Midbrain (tissue), 1 donor: ENCODE results near the gene HUS1B.
A peak's percentile ranks its signal among the peaks of the same experiment; 100 is the strongest.
"Not testable (repeated sequence)": the region's sequence is repeated elsewhere in the genome, so short reads cannot be mapped to it uniquely, and the experiment has no call there.

Experiments used
- DNase-seq: peaks from one replicate; lab custom pipeline; 2025; lab: John Stamatoyannopoulos, UW

Gene HUS1B

GRCh38 chr6:656460-657252, at the start of gene HUS1B:
Gene HUS1B (minus strand): TSS chr6:657100. CDS start chr6:656944, 156 bp downstream.
- DNase-seq = no peak

- DNase-seq = no peak
Observed at GRCh38 chr6:706146-706545, 49.2 kb upstream of the HUS1B start.

DNA sequence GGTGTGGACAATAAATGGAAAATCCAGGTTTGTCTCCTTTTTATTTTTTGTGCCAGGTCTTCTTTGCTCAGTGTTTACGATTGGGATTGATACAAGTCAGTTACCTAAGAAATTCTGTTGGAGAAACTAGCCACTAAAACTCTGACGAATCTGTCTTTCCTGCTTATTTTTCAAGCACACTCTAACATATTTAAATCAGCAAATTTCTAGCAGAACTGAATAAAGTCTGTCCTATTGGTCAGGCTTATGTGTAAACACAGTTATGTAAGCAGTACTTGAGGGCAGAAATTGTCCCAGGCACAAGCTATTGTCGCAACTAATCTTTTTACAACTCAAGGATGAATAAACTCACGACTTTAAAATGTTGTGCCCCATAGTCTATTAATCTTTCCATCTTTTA, 48.1 kb upstream of the HUS1B start:
- DNase-seq = no peak

DNA sequence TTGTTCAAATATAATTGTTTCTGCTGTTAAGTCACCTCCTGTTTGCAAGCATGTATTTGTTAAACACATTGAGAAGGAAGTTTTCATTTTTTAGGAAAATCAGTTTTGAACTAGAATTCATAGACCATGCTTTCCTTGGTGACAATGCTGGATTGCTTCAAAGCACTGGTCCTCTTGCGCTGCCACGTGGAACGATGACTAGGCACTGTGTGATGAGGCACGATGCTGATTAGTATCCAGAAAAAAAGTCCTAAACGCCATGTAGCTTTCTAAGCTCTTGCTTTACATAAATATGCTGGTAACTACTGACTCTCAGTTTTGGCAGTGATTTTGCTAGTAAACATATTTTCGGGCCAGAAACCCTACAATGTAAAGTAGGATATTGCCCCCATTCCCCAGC, 47.1 kb upstream of the HUS1B start:
- DNase-seq = no peak

DNA sequence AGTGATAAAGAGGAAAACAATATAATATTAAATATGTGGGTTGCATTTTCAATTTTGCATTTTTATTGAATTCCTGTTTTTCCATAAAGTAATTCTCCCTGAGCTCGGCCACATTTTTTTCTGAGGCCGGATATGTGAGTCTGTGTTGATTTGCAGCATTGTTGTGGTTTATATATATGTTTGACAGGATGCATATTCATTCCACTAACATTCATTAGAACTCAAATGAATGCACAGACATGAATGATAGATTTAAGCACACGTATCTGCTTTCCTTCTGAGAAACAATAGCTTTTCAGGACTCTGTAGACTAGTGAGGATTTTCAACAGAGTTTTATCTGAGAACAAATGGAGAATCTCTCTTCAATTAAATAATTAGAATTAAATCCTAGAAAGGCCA, 46.7 kb upstream of the HUS1B start:
- DNase-seq = no peak

GRCh38 chr6:701700-702479, 45.0 kb upstream of the HUS1B start:
- DNase-seq = no peak

DNA sequence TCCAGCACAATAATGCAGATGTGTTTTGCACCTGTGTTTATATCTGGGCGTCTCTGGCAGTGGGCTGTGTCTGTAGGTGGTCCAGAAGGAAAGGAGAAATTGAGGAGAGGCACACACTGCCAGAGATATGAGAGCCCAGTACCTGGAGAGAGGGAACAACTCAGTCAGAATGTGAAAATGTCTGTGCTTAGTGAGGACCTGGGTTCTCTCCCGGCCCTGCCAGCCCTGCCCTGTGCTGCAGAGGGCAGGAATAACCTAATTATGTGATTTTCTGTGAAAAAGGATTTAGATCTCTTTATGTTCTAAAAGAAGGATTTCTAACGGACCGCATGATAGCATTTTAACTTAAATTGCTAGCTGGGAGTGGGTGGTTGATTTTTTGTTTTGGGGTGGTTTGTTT, 44.3 kb upstream of the HUS1B start:
- no peak for DNase-seq

DNA sequence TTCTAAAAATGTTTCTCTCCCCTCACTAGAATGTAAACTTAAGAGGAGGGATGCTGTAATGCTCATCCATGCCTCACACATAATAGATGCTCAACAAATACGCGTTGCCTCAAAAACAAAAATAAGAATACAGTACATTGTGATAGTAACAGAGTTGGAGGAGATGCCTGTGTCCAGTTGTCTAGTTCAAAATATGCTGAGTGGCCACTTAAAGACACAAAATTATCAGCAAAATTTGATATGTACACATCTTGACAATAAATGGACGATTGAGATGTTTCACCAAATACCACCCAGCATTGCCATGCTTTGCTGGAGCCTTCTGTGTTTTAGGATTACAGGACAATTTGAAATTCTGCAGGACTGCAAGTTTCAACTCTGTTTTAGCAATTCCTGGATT, 43.6 kb upstream of the HUS1B start:
- no peak for DNase-seq

DNA sequence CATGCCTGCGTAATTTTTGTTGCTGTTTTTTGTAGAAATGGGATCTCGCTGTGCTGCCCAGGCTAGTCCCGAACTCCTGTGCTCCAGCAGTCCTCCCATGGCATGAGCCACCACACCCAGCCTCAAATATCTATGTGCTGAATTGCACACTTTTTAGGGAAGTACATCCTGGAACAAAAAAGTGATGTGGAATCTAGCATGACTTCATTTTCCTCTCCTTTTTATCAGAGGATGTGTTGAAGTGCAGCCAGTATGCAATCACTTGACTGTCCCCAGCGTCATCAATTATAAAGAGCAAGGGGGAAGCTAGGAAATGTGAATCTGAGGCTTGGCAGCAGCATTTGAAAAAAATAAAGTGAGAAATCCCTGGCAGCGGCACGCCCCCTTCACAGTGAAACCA, 42.4 kb upstream of the HUS1B start:
- DNase-seq = no peak

DNA sequence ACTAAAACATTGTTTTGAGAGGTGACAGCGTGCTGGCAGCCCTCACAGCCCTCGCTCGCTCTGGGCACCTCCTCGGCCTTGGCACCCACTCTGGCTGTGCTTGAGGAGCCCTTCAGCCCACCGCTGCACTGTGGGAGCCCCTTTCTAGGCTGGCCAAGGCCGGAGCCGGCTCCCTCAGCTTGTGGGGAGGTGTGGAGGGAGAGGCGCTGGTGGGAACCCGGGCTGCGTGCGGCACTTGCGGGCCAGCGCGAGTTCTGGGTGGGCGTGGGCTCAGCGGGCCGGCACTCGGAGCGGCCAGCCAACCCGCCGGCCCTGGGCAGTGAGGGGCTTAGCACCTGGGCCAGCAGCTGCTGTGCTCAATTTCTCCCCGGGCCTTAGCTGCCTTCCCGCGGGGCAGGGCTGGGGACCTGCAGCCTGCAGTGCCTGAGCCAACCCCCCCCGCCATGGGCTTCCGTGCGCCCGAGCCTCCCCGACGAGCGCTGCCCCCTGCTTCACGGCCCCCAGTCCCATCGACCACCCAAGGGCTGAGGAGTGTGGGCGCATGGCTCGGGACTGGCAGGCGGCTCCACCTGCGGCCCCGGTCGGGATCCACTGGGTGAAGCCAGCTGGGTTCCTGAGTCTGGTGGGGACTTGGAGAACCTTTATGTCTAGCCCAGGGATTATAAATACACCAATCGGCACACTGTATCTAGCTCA, 37.7 kb upstream of the HUS1B start:
- not testable (repeated sequence) for DNase-seq

DNA sequence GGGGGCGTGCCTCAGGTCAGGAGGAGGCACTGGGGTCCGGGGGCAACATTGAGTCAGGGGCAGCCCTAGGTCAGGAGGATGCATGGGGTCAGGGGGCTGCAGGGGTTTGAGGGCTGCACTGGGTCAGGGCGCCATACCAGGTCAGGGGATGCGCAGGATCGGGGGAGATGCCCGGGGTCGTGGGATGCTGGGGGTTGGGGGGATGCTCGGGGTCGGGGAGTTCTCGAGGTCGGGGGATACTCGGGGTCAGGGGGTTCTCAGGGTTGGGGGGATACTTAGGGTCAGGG, 36.8 kb upstream of the HUS1B start:
- DNase-seq = no peak

- peak; percentile 82 for DNase-seq
Observed at GRCh38 chr6:692858-693722, 36.2 kb upstream of the HUS1B start, which contains the start of gene EXOC2. Gene EXOC2 (minus strand): TSS chr6:693139. CDS start chr6:637818, 55,321 bp downstream.

DNA sequence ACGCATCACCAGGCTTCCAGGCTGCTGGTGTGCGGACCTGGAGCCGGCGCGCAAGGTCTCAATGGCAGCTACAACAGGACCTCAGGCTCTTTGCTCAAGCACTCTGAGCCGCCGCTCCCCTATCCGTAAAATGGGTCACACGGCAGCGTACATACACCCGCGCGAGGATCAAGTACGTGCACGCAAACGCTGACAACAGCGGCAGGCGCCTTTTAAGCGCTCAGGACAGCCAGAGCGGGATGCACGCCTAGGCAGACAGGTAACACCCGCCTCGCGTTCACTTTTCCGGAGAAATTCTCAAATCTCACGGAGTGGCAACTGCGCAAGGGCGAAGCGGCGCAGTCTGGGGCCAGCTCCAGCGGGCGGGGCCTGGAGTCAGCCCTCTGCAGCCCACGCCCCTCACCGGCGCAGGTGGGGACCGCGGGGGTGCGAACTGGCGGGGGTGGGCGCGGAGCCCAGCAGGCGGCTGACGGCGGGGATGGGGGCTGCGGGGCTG, 35.5 kb upstream of the HUS1B start:
- DNase-seq = peak; percentile 7

DNA sequence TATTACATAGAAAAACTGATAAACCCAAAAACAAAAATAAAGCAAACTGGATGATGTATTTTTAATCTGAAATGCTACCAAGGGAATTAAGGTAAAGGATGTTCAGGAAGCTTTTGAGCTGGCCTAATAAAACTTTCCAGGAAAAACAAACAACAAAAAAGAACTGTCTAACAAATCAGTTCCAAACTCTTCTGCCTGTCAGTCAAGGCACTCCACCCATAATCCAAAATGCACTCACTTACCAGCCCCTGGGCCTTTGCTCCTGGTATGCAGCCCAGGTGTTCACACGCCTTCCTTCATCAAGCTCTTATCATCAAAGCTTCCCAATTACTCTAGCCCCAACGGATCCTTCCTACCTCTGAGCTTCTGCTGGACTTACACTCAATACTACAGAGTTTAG, 32.3 kb upstream of the HUS1B start:
- DNase-seq = no peak

DNA sequence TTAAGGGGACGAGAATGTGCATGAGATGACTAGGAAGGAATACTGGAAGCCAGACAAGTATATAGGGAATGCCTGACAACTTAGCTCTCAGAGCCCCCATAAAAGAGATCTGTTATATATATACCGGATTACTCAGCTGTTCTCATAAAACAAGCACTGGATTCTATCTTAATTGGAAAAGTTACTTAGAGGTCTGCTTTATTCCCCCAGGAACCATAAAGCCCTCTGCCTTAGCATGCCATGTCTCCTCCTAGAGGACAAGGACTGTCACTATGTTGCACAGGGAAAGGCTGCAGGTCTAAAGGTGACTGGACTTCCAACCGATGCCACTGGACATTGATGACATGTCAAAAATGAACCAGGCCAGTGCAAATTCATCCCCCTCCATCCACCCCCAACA, 29.6 kb upstream of the HUS1B start:
- no peak for DNase-seq

GRCh38 chr6:684831-685636, 28.1 kb upstream of the HUS1B start:
- DNase-seq = no peak

GRCh38 chr6:683742-684440, 27.0 kb upstream of the HUS1B start:
- DNase-seq = no peak

DNA sequence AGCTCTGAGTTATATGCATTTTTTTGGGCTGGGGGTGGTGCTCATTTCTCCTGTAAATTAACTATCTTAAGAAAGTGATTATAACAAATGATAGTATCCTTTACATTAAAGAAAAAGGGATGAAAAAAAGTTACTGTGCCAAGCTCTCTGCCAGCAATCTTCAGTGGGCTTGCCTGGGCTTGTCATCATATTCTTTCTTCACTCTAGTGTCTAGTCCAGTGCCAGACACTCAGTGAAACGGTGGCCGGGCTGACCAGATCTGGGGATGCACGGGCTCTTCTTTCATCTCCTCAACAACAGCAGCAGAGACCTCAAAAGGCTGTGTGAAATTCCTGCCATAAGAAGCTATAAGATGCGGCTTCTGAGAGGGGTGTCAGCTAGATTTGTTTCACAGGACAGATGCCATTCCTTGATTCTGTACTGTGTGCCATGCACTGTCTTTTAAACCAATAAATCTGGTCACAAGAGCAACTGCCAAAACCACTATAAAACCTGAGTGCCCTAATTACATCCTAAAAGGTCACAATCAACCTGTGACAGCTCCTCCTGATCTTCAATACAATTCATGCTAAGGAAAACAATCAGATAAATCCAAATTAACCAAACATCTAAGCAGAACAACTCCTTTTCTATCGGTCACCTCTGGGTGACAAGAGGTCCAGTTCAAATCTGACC, 23.9 kb upstream of the HUS1B start:
- no peak for DNase-seq

DNA sequence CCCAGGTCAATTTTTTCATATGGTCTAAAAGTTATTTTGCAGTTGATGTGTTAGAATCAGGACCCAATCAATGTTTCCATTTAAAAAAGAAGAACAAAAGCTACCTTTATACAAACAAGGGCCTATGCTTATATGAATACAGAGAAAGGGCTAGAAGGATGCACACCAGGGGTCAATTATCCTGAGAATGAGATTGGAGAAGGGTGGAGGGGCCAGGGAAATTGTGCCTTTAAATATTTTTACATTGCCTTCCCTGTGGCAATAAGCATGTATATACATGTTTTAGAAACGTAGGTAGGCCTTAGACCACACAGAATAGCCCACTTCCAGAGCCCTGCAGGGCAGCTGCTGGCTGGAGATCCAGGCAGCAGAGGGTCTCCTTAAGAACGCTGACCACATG, 23.4 kb upstream of the HUS1B start:
- DNase-seq = no peak

GRCh38 chr6:679282-679681, 22.4 kb upstream of the HUS1B start:
- no peak for DNase-seq
